GM08714 (cell line): ENCODE data around the gene FGD3.

Experiments used
- H3K4me3 ChIP-seq: fragments of 200-500 bp; sonication (Bioruptor generic); 2 replicates; pipeline ENCODE4 v1.5.1; 2014; ENCODE audit warnings: mild to moderate bottlenecking, low read length, inconsistent platforms
- ZNF274 ChIP-seq: IDR thresholded peaks from 2 replicates; pipeline ENCODE4 v1.6.1; 2012; ENCODE audit warnings: mild to moderate bottlenecking, low read depth, low read length

Gene FGD3

GRCh38 chr9:93082841-93083411, 135.6 kb downstream of the FGD3 start:
- TF ChIP-seq ZNF274, result no peak
- H3K4me3 ChIP-seq, result no peak overlapping the region

- H3K4me3 ChIP-seq, result no peak overlapping the region
- TF ChIP-seq ZNF274, result no peak
These were observed 136.5 kb downstream of the FGD3 start for GRCh38 chr9:93083592-93084470.

DNA sequence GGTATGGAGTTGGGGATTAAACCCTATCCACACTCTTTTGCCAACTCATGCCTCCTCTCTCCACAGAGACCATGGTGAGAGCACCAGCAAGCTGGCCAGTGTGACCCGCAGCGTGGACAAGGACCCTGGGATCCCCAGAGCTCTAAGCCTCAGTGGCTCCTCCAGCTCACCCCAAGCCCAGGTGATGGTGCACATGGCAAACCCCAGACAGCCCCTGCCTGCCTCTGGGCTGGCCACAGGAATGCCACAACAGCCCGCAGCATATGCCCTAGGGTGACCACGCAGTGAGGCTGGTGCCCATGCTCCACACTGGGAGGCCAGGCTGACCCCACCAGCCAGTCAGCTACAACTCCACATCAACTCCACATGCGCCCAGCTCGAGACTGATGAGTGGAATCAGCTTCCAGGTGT, 137.2 kb downstream of the FGD3 start:
- no peak for TF ChIP-seq ZNF274
- H3K4me3 ChIP-seq, result no peak overlapping the region

DNA sequence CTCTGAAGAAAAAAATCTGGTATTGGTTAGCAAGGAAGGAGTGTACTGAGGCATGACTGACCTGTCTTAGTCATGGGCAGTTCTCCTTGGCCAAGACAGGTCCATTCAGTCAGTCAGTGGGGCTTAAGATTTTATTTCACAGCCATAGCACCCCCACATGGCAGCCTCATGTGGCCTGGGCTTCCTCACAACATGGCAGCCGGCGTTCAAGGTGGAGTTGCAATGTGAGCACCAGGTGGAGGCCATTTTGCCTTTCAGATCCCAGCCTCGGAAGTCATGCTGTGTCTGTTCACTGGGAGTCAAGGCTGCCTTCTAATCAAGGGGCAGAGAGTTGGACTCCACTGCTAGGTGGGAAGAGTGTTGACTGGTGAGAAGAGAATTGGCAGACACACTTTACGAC, 138.4 kb downstream of the FGD3 start:
- H3K4me3 ChIP-seq, result no peak overlapping the region
- TF ChIP-seq ZNF274, result no peak
